CD4-positive, alpha-beta T cell (primary cell): ENCODE data around the gene ING1. TPM values are rescaled to one million over a fixed set of nuclear protein-coding genes. Genes with fewer than 3 reads are reported as not detected.
A peak's percentile ranks its signal among the peaks of the same experiment; 100 is the strongest.

Experiments
- ATAC-seq: fragments of 200-7000 bp; cut with Tn5 transposase; one replicate; pipeline ENCODE4 v1.10.0; 2022; ENCODE audit warnings: mild to moderate bottlenecking; ENCODE audit not compliant: poor library complexity
- CTCF ChIA-PET: fragments of 350-600 bp; sonication (Branson Sonifier 250); formaldehyde crosslinking; loops from one replicate; lab custom pipeline; 2021; ENCODE audit warnings: antibody characterized with exemption, inconsistent platforms; lab: Charles Lee
- POLR2A ChIA-PET: fragments of 350-600 bp; sonication (Branson Sonifier 250); formaldehyde crosslinking; loops from one replicate; lab custom pipeline; 2021; ENCODE audit warnings: antibody characterized with exemption, inconsistent platforms; lab: Charles Lee
- DNase-seq, 14 experiments: peaks; one replicate each; pipeline ENCODE4 v3.0.0-alpha.2; 2013 to 2020; ENCODE audit warnings: mixed read lengths in 2 of 14
- H3K27ac ChIP-seq, 2 donors: one replicate each; pipeline versions ENCODE4 v1.5.1 to v1.7.0; 2013; ENCODE audit warnings: low read length in 2 of 2, low read depth in 1 of 2, mild to moderate bottlenecking in 1 of 2
- H3K27me3 ChIP-seq, 2 experiments: 1 replicate in 1 of 2; 2 replicates in 1 of 2; pipeline versions ENCODE4 v1.6.1 to v1.7.0; 2013; ENCODE audit warnings: low read length in 2 of 2, control low read depth in 1 of 2, mild to moderate bottlenecking in 1 of 2, moderate library complexity in 1 of 2; ENCODE audit not compliant: insufficient read depth in 2 of 2, control insufficient read depth in 1 of 2
- H3K36me3 ChIP-seq: one replicate; pipeline ENCODE4 v1.6.1; 2013; ENCODE audit warnings: low read length, control low read depth; ENCODE audit not compliant: insufficient read depth
- H3K4me1 ChIP-seq: one replicate; pipeline ENCODE4 v1.6.1; 2013; ENCODE audit warnings: low read length, control low read depth; ENCODE audit not compliant: insufficient read depth
- H3K4me3 ChIP-seq: one replicate; pipeline ENCODE4 v1.5.1; 2013; ENCODE audit warnings: mild to moderate bottlenecking, low read length, moderate library complexity
- H3K9me3 ChIP-seq, 2 experiments: 1 replicate in 1 of 2; 2 replicates in 1 of 2; pipeline versions ENCODE4 v1.6.1 to v1.7.0; 2013; ENCODE audit warnings: low read length in 2 of 2, mild to moderate bottlenecking in 2 of 2, control low read depth in 1 of 2, moderate library complexity in 1 of 2; ENCODE audit not compliant: control insufficient read depth in 1 of 2, insufficient read depth in 1 of 2
- H3K27ac Mint-ChIP-seq: one replicate; pipeline ENCODE4 v1.8.0; 2020; ENCODE audit warnings: mixed read lengths
- H3K27me3 Mint-ChIP-seq: one replicate; pipeline ENCODE4 v1.8.0; 2021; ENCODE audit warnings: mixed read lengths
- H3K36me3 Mint-ChIP-seq: one replicate; pipeline ENCODE4 v1.8.0; 2021; ENCODE audit warnings: low read depth, mixed read lengths
- H3K4me1 Mint-ChIP-seq: one replicate; pipeline ENCODE4 v1.8.0; 2021; ENCODE audit warnings: low read depth, mixed read lengths
- H3K4me3 Mint-ChIP-seq: one replicate; pipeline ENCODE4 v1.8.0; 2020; ENCODE audit warnings: mild to moderate bottlenecking, mixed read lengths
- H3K9me3 Mint-ChIP-seq: one replicate; pipeline ENCODE4 v1.8.0; 2020; ENCODE audit warnings: mixed read lengths
- CTCF ChIP-seq: fragments of 200-600 bp; IDR thresholded peaks from one replicate; pipeline ENCODE4 v1.8.0; 2022; ENCODE audit warnings: antibody characterized with exemption, mild to moderate bottlenecking
- intact Hi-C, 2 experiments: fragments of 100-400 bp; cut with DNase I in 1 of 2; cut with micrococcal nuclease in 1 of 2; formaldehyde crosslinking; loops; one replicate each; pipeline versions ENCODE4 v1.15.1 to v1.9.0; 2023 to 2025; cut with DNase I, micrococcal nuclease
- total RNA-seq, 174 experiments: library from RNA in 2 of 174; stranded (reverse) in 2 of 174; gene quantifications; one replicate each; pipeline ENCODE4 v1.2.3 and lab custom pipeline; 2021 to 2026

Gene ING1
- total RNA-seq, 2 experiments from 2014 or later = 14.6 to 16.2 TPM

- no peaks in the 10 kb centered on the region for H3K4me1 Mint-ChIP-seq
- DNase-seq (peak in 6 of 14 experiments; percentile 16 to 72 (median 39)), ATAC-seq (peak; percentile 65)
- peak; percentile 75 for TF ChIP-seq CTCF
- H3K27ac Mint-ChIP-seq = no peak overlapping the region
- H3K27ac ChIP-seq = no peak overlapping the region
- H3K9me3 Mint-ChIP-seq = no peaks in the 10 kb centered on the region
- H3K27me3 ChIP-seq = no peaks in the 10 kb centered on the region
- no peak overlapping the region for H3K4me3 Mint-ChIP-seq
- peaks cover 78% of the 10 kb centered on the region for H3K36me3 ChIP-seq
- intact Hi-C loops = loop anchor here (1.0 to 2.0 kb wide), 2 partner anchors 31 to 136 kb away; no protein-coding TSS in a partner anchor
- POLR2A ChIA-PET = interaction anchor here (1.7 kb wide), 1 partner anchor 32 kb away, joined by 9 read pairs; no protein-coding TSS in a partner anchor
- CTCF ChIA-PET = interaction anchor here (0.7 to 1.3 kb wide), 4 partner anchors 9 to 136 kb away, joined by 3 to 5 read pairs (median 4); no protein-coding TSS in a partner anchor
- H3K9me3 ChIP-seq = no peaks in the 10 kb centered on the region
- no peaks in the 10 kb centered on the region for H3K27me3 Mint-ChIP-seq
- no peak overlapping the region for H3K4me3 ChIP-seq
- peaks cover 76% of the 10 kb centered on the region for H3K36me3 Mint-ChIP-seq
- H3K4me1 ChIP-seq = no peaks in the 10 kb centered on the region
Measured at GRCh38 chr13:110683203-110683883, 30.2 kb upstream of the ING1 start.

GRCh38 chr13:110683921-110684320 lies 29.6 kb upstream of the ING1 start:
- Mint-ChIP-seq H3K4me1 (no peaks in the 10 kb centered on the region), H3K4me3 (no peak overlapping the region), H3K36me3 (peaks cover 74% of the 10 kb centered on the region), H3K9me3 (no peaks in the 10 kb centered on the region), H3K27ac (no peak overlapping the region), H3K27me3 (no peaks in the 10 kb centered on the region)
- Histone ChIP-seq H3K9me3 (no peaks in the 10 kb centered on the region), H3K4me1 (no peaks in the 10 kb centered on the region), H3K27me3 (no peaks in the 10 kb centered on the region), H3K4me3 (no peak overlapping the region), H3K27ac (no peak overlapping the region), H3K36me3 (peaks cover 72% of the 10 kb centered on the region)
- DNase-seq (no peak), ATAC-seq (no peak)
- ChIA-PET CTCF (interaction anchor here (1.1 to 1.3 kb wide), 2 partner anchors 8 to 118 kb away, joined by 5 read pairs; no protein-coding TSS in a partner anchor), POLR2A (interaction anchor here (1.7 kb wide), 1 partner anchor 31 kb away, joined by 9 read pairs; no protein-coding TSS in a partner anchor)
- TF ChIP-seq CTCF = no peak
- intact Hi-C loops = loop anchor here (1.0 to 2.0 kb wide), 2 partner anchors 31 to 135 kb away; no protein-coding TSS in a partner anchor

GRCh38 chr13:110684388-110685056 lies 29.0 kb upstream of the ING1 start:
- H3K27ac ChIP-seq = no peak overlapping the region
- ATAC-seq (no peak), DNase-seq (no peak)
- no peak overlapping the region for H3K4me3 Mint-ChIP-seq
- POLR2A ChIA-PET = interaction anchor here (1.7 kb wide), 1 partner anchor 31 kb away, joined by 9 read pairs; no protein-coding TSS in a partner anchor
- no peaks in the 10 kb centered on the region for H3K9me3 ChIP-seq
- H3K9me3 Mint-ChIP-seq = no peaks in the 10 kb centered on the region
- peaks cover 70% of the 10 kb centered on the region for H3K36me3 ChIP-seq
- TF ChIP-seq CTCF = no peak
- H3K4me1 ChIP-seq = no peaks in the 10 kb centered on the region
- CTCF ChIA-PET = no interaction called here
- H3K4me1 Mint-ChIP-seq = no peaks in the 10 kb centered on the region
- H3K36me3 Mint-ChIP-seq = peaks cover 75% of the 10 kb centered on the region
- H3K27ac Mint-ChIP-seq = no peak overlapping the region
- H3K4me3 ChIP-seq = no peak overlapping the region
- H3K27me3 ChIP-seq = no peaks in the 10 kb centered on the region
- intact Hi-C loops = no loop called here
- H3K27me3 Mint-ChIP-seq = no peaks in the 10 kb centered on the region
